GM18868 (cell line): Measurements from ENCODE around the gene SPOCK2.

Experiments
- ATAC-seq: cut with Tn5 transposase; IDR thresholded peaks from one replicate; pipeline ENCODE4 v1.9.1; 2021; ENCODE audit warnings: mild to moderate bottlenecking, moderate library complexity; ENCODE audit not compliant: unreplicated experiment

The SPOCK2 gene

GRCh38 chr10:72013202-72013945 lies 75.0 kb downstream of the SPOCK2 start:
- ATAC-seq, result no peak

GRCh38 chr10:72012796-72013195 lies 75.6 kb downstream of the SPOCK2 start:
- ATAC-seq, result no peak

- ATAC-seq, result no peak
Measured at GRCh38 chr10:72011976-72012512, 76.3 kb downstream of the SPOCK2 start.

GRCh38 chr10:72011468-72011867 lies 76.9 kb downstream of the SPOCK2 start:
- no peak for ATAC-seq

- no peak for ATAC-seq
Measured at GRCh38 chr10:72011016-72011415, 77.3 kb downstream of the SPOCK2 start.

- ATAC-seq, result no peak
Measured at GRCh38 chr10:72010234-72010973, 77.9 kb downstream of the SPOCK2 start.

GRCh38 chr10:72009425-72010081 lies 78.8 kb downstream of the SPOCK2 start:
- no peak for ATAC-seq

GRCh38 chr10:72009051-72009424 lies 79.3 kb downstream of the SPOCK2 start:
- ATAC-seq, result no peak
